GM23338 (cell line): ENCODE measurements around the gene CACNA1B. TPM values are rescaled to one million over a fixed set of nuclear protein-coding genes. Genes with fewer than 3 reads are reported as not detected.
A peak's percentile ranks its signal among the peaks of the same experiment; 100 is the strongest.

Source experiments
- ATAC-seq: fragments of 200-7000 bp; cut with Tn5 transposase; 3 replicates; pipeline ENCODE4 v1.9.1; 2020
- DNase-seq: peaks from one replicate; pipeline ENCODE4 v3.0.0-alpha.2; 2015; ENCODE audit warnings: low spot score
- H2AFZ ChIP-seq: fragments of 200-600 bp; sonication (generic); 2 replicates; pipeline ENCODE4 v1.8.0; 2016; ENCODE audit warnings: antibody characterized with exemption, mild to moderate bottlenecking, moderate library complexity
- H3F3A ChIP-seq: fragments of 200-600 bp; sonication (generic); replicated peaks from 2 replicates; pipeline ENCODE4 v1.8.0; 2017; ENCODE audit warnings: antibody characterized with exemption, mixed run types, low read depth
- H3K27ac ChIP-seq: fragments of 200-600 bp; sonication (generic); 2 replicates; pipeline ENCODE4 v1.6.1; 2016; ENCODE audit warnings: low read depth
- H3K27me3 ChIP-seq: fragments of 200-600 bp; sonication (generic); 2 replicates; pipeline ENCODE4 v1.8.0; 2016; ENCODE audit warnings: mild to moderate bottlenecking, mixed run types, moderate library complexity; ENCODE audit not compliant: insufficient read depth
- H3K36me3 ChIP-seq: fragments of 200-600 bp; sonication (generic); 2 replicates; pipeline ENCODE4 v1.8.0; 2016; ENCODE audit warnings: mild to moderate bottlenecking; ENCODE audit not compliant: insufficient read depth
- H3K4me1 ChIP-seq: fragments of 200-600 bp; sonication (generic); 2 replicates; pipeline ENCODE4 v1.8.0; 2016; ENCODE audit warnings: mild to moderate bottlenecking, moderate library complexity; ENCODE audit not compliant: insufficient read depth
- H3K4me2 ChIP-seq: fragments of 200-600 bp; sonication (generic); 2 replicates; pipeline ENCODE4 v1.7.1; 2017; ENCODE audit warnings: mixed run types
- H3K4me3 ChIP-seq: fragments of 200-600 bp; sonication (generic); 2 replicates; pipeline ENCODE4 v1.6.1; 2016; ENCODE audit warnings: mixed run types
- H3K79me2 ChIP-seq: fragments of 200-600 bp; sonication (generic); replicated peaks from 2 replicates; pipeline ENCODE4 v1.8.0; 2017; ENCODE audit warnings: mild to moderate bottlenecking; ENCODE audit not compliant: insufficient read depth
- H3K9me2 ChIP-seq: fragments of 200-600 bp; sonication (generic); 2 replicates; pipeline ENCODE4 v1.8.0; 2017; ENCODE audit not compliant: insufficient read depth
- H4K20me1 ChIP-seq: fragments of 200-600 bp; sonication (generic); replicated peaks from 2 replicates; pipeline ENCODE4 v1.8.0; 2017; ENCODE audit warnings: mild to moderate bottlenecking; ENCODE audit not compliant: insufficient read depth
- H3K27ac Mint-ChIP-seq: 2 replicates; pipeline ENCODE4 v1.8.0; 2020; ENCODE audit warnings: inconsistent platforms, mild to moderate bottlenecking, moderate library complexity, mixed read lengths
- H3K27me3 Mint-ChIP-seq: 3 replicates; pipeline ENCODE4 v1.8.0; 2022; ENCODE audit warnings: low read depth, mild to moderate bottlenecking, moderate library complexity, mixed read lengths, inconsistent platforms; ENCODE audit not compliant: insufficient read depth, poor library complexity
- H3K36me3 Mint-ChIP-seq: 3 replicates; pipeline ENCODE4 v1.8.0; 2021; ENCODE audit warnings: low read depth, mild to moderate bottlenecking, inconsistent platforms, moderate library complexity, mixed read lengths
- H3K4me1 Mint-ChIP-seq: 3 replicates; pipeline ENCODE4 v1.8.0; 2020; ENCODE audit warnings: mild to moderate bottlenecking, inconsistent platforms, mixed read lengths
- H3K4me3 Mint-ChIP-seq: 3 replicates; pipeline ENCODE4 v1.8.0; 2021; ENCODE audit warnings: moderate library complexity, mild to moderate bottlenecking, inconsistent platforms, mixed read lengths
- H3K9me3 Mint-ChIP-seq: 3 replicates; pipeline ENCODE4 v1.8.0; 2020; ENCODE audit warnings: moderate library complexity, mild to moderate bottlenecking, inconsistent platforms, mixed read lengths
- CREB1 ChIP-seq: fragments of 250-450 bp; sonication (Bioruptor Pico); IDR thresholded peaks from 2 replicates; pipeline ENCODE4 v1.5.0; 2020; ENCODE audit warnings: low read depth, mild to moderate bottlenecking, moderate library complexity
- CTCF ChIP-seq, 2 experiments: fragments of 200-600 bp in 1 of 2; sonication (generic) in 1 of 2; conservative IDR thresholded peaks; 2 replicates each; pipeline versions ENCODE4 v1.5.1 to v1.6.1; 2016 to 2017; ENCODE audit warnings: antibody characterized with exemption in 2 of 2, low read depth in 2 of 2, mild to moderate bottlenecking in 2 of 2, moderate library complexity in 1 of 2
- EZH2 ChIP-seq: fragments of 200-600 bp; sonication (generic); IDR thresholded peaks from one replicate; pipeline ENCODE4 v1.8.0; 2017; ENCODE audit warnings: antibody characterized with exemption, mild to moderate bottlenecking, low read depth; ENCODE audit not compliant: unreplicated experiment
- EZH2phosphoT487 ChIP-seq: fragments of 200-600 bp; sonication (generic); IDR thresholded peaks from one replicate; pipeline ENCODE4 v1.8.1; 2018; ENCODE audit warnings: antibody characterized with exemption; ENCODE audit not compliant: unreplicated experiment
- JUNB ChIP-seq: IDR thresholded peaks from one replicate; pipeline ENCODE4 v1.6.1; 2016; ENCODE audit warnings: antibody characterized with exemption; ENCODE audit not compliant: unreplicated experiment
- NANOG ChIP-seq: IDR thresholded peaks from 2 replicates; pipeline ENCODE4 v1.6.1; 2016; ENCODE audit warnings: antibody characterized with exemption, borderline replicate concordance
- POLR2AphosphoS5 ChIP-seq: IDR thresholded peaks from 2 replicates; pipeline ENCODE4 v1.6.1; 2016; ENCODE audit warnings: antibody characterized with exemption, low read depth
- REST ChIP-seq: IDR thresholded peaks from one replicate; pipeline ENCODE4 v1.6.1; 2018; ENCODE audit warnings: antibody characterized with exemption; ENCODE audit not compliant: unreplicated experiment
- STAT1 ChIP-seq: IDR thresholded peaks from one replicate; pipeline ENCODE4 v1.6.1; 2016; ENCODE audit warnings: antibody characterized with exemption; ENCODE audit not compliant: unreplicated experiment
- ZNF114 ChIP-seq: fragments of 250-450 bp; sonication (Bioruptor Pico); IDR thresholded peaks from 2 replicates; pipeline ENCODE4 v1.5.0; 2020; ENCODE audit warnings: mild to moderate bottlenecking, moderate library complexity
- ZNF331 ChIP-seq: fragments of 250-450 bp; sonication (Bioruptor Pico); IDR thresholded peaks from 2 replicates; pipeline ENCODE4 v1.5.0; 2020; ENCODE audit warnings: low read depth, mild to moderate bottlenecking, moderate library complexity
- polyA plus RNA-seq: library from polyadenylated mRNA; unstranded; fragments of >200 nt; fragmentation: Nextera tagmentation; extraction: Ambion mirVana; gene quantifications from 2 replicates; pipeline ENCODE4 v1.2.1, GENCODE V29; 2016
- total RNA-seq: library from RNA; depleted of rRNA; stranded (reverse); fragments of >200 nt; shearing (Covaris generic); gene quantifications from 2 replicates; pipeline ENCODE4 v1.2.3, GENCODE V29; 2014
- TF ChIP-seq, protein P1 (sequence below): fragments of 250-450 bp; sonication (Bioruptor Pico); IDR thresholded peaks from 2 replicates; pipeline ENCODE4 v1.5.0; 2020; ENCODE audit warnings: mild to moderate bottlenecking, moderate library complexity
- TF ChIP-seq, protein P2 (sequence below): IDR thresholded peaks from 2 replicates; pipeline ENCODE4 v1.6.1; 2016; ENCODE audit warnings: antibody characterized with exemption

CACNA1B gene
- total and polyA plus RNA-seq, 2 experiments from 2014 or later = 1.1 to 10.4 TPM

- H3K4me3 Mint-ChIP-seq = peak overlapping the region; percentile 62; the same call in 2 of the 3 replicates
- peaks cover 3% of the 10 kb centered on the region for H3K4me1 Mint-ChIP-seq
Measured at GRCh38 chr9:138022756-138023393, 145.3 kb downstream of the CACNA1B start.

More at GRCh38 chr9:138022756-138023393, 145.3 kb downstream of the CACNA1B start:
- Histone ChIP-seq H3K4me3 (peak overlapping the region; percentile 61), H3K79me2 (no peaks in the 10 kb centered on the region), H3K36me3 (no peaks in the 10 kb centered on the region), H3K27me3 (peaks cover 8% of the 10 kb centered on the region), H2AFZ (peak overlapping the region; percentile 66), H3K4me2 (peak overlapping the region; percentile 84), H3K27ac (no peak overlapping the region), H4K20me1 (no peaks in the 10 kb centered on the region), H3F3A (no peaks in the 10 kb centered on the region; the same call in 1 of the 2 replicates), H3K9me2 (no peaks in the 10 kb centered on the region), H3K4me1 (no peaks in the 10 kb centered on the region)
- Mint-ChIP-seq H3K9me3 (no peaks in the 10 kb centered on the region), H3K27me3 (peaks cover 11% of the 10 kb centered on the region), H3K36me3 (peaks cover 11% of the 10 kb centered on the region; the same call in 2 of the 3 replicates), H3K27ac (no peak overlapping the region)
- ATAC-seq = peak; percentile 69
- DNase-seq = peak; percentile 73
- TF ChIP-seq CTCF (conservative IDR thresholded peaks at IDR 0.05; ENCODE audit: low read depth in 2 of 2) (peak in 1 of 2 experiments; percentile 20; a peak in 1 of 4 replicates), REST (no peak), NANOG (no peak), EZH2phosphoT487 (no peak), STAT1 (no peak), EZH2 (no peak), CREB1 (CRISPR knock-in tag) (no peak), ZNF114 (CRISPR knock-in tag) (no peak), ZNF331 (no peak), POLR2AphosphoS5 (peak; percentile 32; the same call in 1 of the 2 replicates), JUNB (no peak)
- TF ChIP-seq, protein P1, sequence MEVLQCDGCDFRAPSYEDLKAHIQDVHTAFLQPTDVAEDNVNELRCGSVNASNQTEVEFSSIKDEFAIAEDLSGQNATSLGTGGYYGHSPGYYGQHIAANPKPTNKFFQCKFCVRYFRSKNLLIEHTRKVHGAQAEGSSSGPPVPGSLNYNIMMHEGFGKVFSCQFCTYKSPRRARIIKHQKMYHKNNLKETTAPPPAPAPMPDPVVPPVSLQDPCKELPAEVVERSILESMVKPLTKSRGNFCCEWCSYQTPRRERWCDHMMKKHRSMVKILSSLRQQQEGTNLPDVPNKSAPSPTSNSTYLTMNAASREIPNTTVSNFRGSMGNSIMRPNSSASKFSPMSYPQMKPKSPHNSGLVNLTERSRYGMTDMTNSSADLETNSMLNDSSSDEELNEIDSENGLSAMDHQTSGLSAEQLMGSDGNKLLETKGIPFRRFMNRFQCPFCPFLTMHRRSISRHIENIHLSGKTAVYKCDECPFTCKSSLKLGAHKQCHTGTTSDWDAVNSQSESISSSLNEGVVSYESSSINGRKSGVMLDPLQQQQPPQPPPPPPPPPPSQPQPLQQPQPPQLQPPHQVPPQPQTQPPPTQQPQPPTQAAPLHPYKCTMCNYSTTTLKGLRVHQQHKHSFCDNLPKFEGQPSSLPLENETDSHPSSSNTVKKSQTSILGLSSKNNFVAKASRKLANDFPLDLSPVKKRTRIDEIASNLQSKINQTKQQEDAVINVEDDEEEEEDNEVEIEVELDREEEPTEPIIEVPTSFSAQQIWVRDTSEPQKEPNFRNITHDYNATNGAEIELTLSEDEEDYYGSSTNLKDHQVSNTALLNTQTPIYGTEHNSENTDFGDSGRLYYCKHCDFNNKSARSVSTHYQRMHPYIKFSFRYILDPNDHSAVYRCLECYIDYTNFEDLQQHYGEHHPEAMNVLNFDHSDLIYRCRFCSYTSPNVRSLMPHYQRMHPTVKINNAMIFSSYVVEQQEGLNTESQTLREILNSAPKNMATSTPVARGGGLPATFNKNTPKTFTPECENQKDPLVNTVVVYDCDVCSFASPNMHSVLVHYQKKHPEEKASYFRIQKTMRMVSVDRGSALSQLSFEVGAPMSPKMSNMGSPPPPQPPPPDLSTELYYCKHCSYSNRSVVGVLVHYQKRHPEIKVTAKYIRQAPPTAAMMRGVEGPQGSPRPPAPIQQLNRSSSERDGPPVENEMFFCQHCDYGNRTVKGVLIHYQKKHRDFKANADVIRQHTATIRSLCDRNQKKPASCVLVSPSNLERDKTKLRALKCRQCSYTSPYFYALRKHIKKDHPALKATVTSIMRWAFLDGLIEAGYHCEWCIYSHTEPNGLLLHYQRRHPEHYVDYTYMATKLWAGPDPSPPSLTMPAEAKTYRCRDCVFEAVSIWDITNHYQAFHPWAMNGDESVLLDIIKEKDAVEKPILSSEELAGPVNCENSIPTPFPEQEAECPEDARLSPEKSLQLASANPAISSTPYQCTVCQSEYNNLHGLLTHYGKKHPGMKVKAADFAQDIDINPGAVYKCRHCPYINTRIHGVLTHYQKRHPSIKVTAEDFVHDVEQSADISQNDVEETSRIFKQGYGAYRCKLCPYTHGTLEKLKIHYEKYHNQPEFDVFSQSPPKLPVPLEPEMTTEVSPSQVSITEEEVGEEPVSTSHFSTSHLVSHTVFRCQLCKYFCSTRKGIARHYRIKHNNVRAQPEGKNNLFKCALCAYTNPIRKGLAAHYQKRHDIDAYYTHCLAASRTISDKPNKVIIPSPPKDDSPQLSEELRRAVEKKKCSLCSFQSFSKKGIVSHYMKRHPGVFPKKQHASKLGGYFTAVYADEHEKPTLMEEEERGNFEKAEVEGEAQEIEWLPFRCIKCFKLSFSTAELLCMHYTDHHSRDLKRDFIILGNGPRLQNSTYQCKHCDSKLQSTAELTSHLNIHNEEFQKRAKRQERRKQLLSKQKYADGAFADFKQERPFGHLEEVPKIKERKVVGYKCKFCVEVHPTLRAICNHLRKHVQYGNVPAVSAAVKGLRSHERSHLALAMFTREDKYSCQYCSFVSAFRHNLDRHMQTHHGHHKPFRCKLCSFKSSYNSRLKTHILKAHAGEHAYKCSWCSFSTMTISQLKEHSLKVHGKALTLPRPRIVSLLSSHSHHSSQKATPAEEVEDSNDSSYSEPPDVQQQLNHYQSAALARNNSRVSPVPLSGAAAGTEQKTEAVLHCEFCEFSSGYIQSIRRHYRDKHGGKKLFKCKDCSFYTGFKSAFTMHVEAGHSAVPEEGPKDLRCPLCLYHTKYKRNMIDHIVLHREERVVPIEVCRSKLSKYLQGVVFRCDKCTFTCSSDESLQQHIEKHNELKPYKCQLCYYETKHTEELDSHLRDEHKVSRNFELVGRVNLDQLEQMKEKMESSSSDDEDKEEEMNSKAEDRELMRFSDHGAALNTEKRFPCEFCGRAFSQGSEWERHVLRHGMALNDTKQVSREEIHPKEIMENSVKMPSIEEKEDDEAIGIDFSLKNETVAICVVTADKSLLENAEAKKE (CRISPR knock-in tag) = no peak
- TF ChIP-seq, protein P2, sequence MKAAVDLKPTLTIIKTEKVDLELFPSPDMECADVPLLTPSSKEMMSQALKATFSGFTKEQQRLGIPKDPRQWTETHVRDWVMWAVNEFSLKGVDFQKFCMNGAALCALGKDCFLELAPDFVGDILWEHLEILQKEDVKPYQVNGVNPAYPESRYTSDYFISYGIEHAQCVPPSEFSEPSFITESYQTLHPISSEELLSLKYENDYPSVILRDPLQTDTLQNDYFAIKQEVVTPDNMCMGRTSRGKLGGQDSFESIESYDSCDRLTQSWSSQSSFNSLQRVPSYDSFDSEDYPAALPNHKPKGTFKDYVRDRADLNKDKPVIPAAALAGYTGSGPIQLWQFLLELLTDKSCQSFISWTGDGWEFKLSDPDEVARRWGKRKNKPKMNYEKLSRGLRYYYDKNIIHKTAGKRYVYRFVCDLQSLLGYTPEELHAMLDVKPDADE = no peak
